Loucy (cell line): ENCODE data around the gene PDCL3.

ENCODE experiments used
- H2AFZ ChIP-seq: fragments of 200-600 bp; sonication (generic); 2 replicates; pipeline ENCODE4 v1.6.0; 2016; ENCODE audit warnings: antibody characterized with exemption, mild to moderate bottlenecking, low read length, moderate library complexity
- H3F3A ChIP-seq: fragments of 200-600 bp; 2 replicates; pipeline ENCODE4 v1.6.0; 2016; ENCODE audit warnings: antibody characterized with exemption, low read depth, mild to moderate bottlenecking
- H3K27me3 ChIP-seq: fragments of 200-600 bp; sonication (generic); 2 replicates; pipeline ENCODE4 v1.6.1; 2014; ENCODE audit warnings: low read length, mild to moderate bottlenecking; ENCODE audit not compliant: insufficient read depth, poor library complexity, severe bottlenecking
- H3K36me3 ChIP-seq: fragments of 200-600 bp; sonication (generic); 2 replicates; pipeline ENCODE4 v1.6.1; 2016; ENCODE audit warnings: low read length; ENCODE audit not compliant: insufficient read depth
- H3K4me1 ChIP-seq: fragments of 200-600 bp; sonication (generic); 2 replicates; pipeline ENCODE4 v1.5.1; 2014; ENCODE audit warnings: low read length, mild to moderate bottlenecking; ENCODE audit not compliant: insufficient read depth, poor library complexity, severe bottlenecking
- H3K4me2 ChIP-seq: fragments of 200-600 bp; sonication (generic); 2 replicates; pipeline ENCODE4 v1.6.0; 2014; ENCODE audit warnings: antibody characterized with exemption, low read length, low read depth, mild to moderate bottlenecking; ENCODE audit not compliant: poor library complexity, severe bottlenecking
- H3K4me3 ChIP-seq: fragments of 200-600 bp; sonication (generic); 2 replicates; pipeline ENCODE4 v1.5.1; 2014; ENCODE audit warnings: low read length, mild to moderate bottlenecking, mixed read lengths; ENCODE audit not compliant: poor library complexity, severe bottlenecking
- H3K79me2 ChIP-seq: fragments of 200-600 bp; sonication (generic); 2 replicates; pipeline ENCODE4 v1.6.1; 2014; ENCODE audit warnings: low read length; ENCODE audit not compliant: insufficient read depth
- H3K9ac ChIP-seq: fragments of 200-600 bp; sonication (generic); 2 replicates; pipeline ENCODE4 v1.6.0; 2014; ENCODE audit warnings: mild to moderate bottlenecking, low read depth, low read length, moderate library complexity; ENCODE audit not compliant: poor library complexity, severe bottlenecking
- H3K9me2 ChIP-seq: fragments of 200-600 bp; sonication (generic); replicated peaks from 2 replicates; pipeline ENCODE4 v1.6.1; 2016; ENCODE audit warnings: low read depth, low read length, mixed read lengths
- H3K9me3 ChIP-seq: fragments of 200-600 bp; sonication (generic); 2 replicates; pipeline ENCODE4 v1.6.1; 2014; ENCODE audit warnings: mild to moderate bottlenecking, antibody characterized with exemption, low read length, low read depth; ENCODE audit not compliant: insufficient read depth
- H4K20me1 ChIP-seq: fragments of 200-600 bp; sonication (generic); 2 replicates; pipeline ENCODE4 v1.6.0; 2014; ENCODE audit warnings: antibody characterized with exemption, low read length, mild to moderate bottlenecking; ENCODE audit not compliant: insufficient read depth, poor library complexity, severe bottlenecking
- EZH2phosphoT487 ChIP-seq: fragments of 200-600 bp; IDR thresholded peaks from 2 replicates; pipeline ENCODE4 v1.6.1; 2018; ENCODE audit warnings: antibody characterized with exemption, mild to moderate bottlenecking, moderate library complexity, borderline replicate concordance
- TF ChIP-seq, protein P1 (sequence below): fragments of 200-600 bp; sonication (generic); conservative IDR thresholded peaks from 2 replicates; pipeline ENCODE4 v1.5.1; 2014; ENCODE audit warnings: mild to moderate bottlenecking, antibody characterized with exemption, low read length

The PDCL3 gene

DNA sequence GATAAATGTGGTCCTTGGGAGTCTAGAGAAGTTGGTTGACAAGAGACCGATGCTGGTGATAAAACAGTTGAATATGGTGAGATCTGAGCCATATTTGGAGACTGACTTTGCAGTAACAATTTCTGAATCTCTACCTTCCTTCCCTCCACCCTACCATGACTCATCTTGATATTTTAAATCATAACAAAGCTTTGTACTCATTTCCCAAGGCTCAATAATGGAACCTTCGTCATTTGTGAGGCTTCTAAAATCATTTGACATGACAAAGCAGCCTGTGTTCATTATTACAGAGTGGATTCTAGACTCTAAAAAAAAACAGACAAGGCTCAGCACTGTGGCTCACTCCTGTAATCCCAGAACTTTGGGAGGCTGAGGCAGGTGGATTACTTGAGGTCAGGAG is 38.5 kb upstream of the PDCL3 start:
- H3K27me3 ChIP-seq: no peaks in the 10 kb centered on the region
- H2AFZ ChIP-seq: no peak overlapping the region
- H3K9me2 ChIP-seq: no peaks in the 10 kb centered on the region
- no peaks in the 10 kb centered on the region for H3K9me3 ChIP-seq
- H3K4me2 ChIP-seq: no peak overlapping the region
- H3K4me3 ChIP-seq: no peak overlapping the region
- H3K79me2 ChIP-seq: no peaks in the 10 kb centered on the region
- TF ChIP-seq, protein P1, sequence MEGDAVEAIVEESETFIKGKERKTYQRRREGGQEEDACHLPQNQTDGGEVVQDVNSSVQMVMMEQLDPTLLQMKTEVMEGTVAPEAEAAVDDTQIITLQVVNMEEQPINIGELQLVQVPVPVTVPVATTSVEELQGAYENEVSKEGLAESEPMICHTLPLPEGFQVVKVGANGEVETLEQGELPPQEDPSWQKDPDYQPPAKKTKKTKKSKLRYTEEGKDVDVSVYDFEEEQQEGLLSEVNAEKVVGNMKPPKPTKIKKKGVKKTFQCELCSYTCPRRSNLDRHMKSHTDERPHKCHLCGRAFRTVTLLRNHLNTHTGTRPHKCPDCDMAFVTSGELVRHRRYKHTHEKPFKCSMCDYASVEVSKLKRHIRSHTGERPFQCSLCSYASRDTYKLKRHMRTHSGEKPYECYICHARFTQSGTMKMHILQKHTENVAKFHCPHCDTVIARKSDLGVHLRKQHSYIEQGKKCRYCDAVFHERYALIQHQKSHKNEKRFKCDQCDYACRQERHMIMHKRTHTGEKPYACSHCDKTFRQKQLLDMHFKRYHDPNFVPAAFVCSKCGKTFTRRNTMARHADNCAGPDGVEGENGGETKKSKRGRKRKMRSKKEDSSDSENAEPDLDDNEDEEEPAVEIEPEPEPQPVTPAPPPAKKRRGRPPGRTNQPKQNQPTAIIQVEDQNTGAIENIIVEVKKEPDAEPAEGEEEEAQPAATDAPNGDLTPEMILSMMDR: no peak
- no peak for TF ChIP-seq EZH2phosphoT487
- H3F3A ChIP-seq: no peaks in the 10 kb centered on the region
- no peak overlapping the region for H3K9ac ChIP-seq
- H4K20me1 ChIP-seq: no peaks in the 10 kb centered on the region
- no peaks in the 10 kb centered on the region for H3K36me3 ChIP-seq
- H3K4me1 ChIP-seq: no peaks in the 10 kb centered on the region

DNA sequence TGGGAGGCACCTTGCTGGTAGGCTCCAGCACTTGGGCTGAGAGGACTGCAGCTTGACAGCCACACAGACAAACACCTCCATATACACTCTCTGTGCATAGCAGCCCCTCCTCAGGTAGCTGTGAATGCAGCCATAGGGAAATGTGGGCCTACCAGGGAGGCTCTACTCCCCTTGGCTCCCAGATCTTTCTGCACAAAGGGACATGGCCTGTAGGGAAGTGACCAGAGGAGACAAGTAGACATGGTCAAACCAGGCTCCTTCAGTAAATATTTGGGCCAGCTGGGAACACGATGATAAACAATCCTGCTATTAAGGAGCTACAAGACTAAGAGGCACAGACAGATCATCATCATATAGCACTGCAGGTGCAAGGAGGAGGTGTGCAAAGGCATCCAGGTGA is 35.9 kb upstream of the PDCL3 start:
- Histone ChIP-seq H3K9ac (no peak overlapping the region), H3K9me2 (no peaks in the 10 kb centered on the region), H2AFZ (no peak overlapping the region), H3K9me3 (no peaks in the 10 kb centered on the region), H3K79me2 (no peaks in the 10 kb centered on the region), H3K4me1 (no peaks in the 10 kb centered on the region), H3K4me2 (no peak overlapping the region), H3K4me3 (no peak overlapping the region), H3K36me3 (no peaks in the 10 kb centered on the region), H4K20me1 (no peaks in the 10 kb centered on the region), H3F3A (no peaks in the 10 kb centered on the region), H3K27me3 (no peaks in the 10 kb centered on the region)
- no peak for TF ChIP-seq EZH2phosphoT487
- TF ChIP-seq, protein P1: no peak

DNA sequence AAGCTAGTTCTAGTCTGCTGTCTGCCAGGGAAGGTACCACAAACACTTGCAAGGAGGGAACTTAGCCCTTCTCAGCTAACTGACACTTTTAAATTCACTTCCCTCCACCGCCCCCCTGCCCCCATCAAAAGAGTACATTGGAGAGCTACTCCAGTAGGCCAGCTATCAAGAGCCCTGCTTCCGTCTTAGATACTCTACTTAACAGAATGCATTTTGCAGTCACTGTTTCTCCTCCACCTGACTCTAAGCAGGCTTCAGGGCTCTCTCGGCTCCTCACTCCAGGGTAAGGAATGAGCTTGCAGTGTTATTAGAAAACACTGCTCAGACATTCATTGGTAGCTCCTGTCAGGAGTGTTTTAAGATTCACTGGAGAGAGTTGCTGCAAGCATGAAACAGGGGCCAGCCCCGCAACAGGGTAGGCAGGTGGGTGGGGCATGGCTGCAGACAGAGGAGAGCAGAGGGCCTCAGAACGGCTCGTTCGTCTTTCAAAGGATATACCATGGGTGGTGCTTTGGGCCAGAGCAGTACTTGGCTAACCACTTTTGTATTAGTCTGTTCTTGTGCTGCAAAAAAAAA is 35.3 kb upstream of the PDCL3 start:
- Histone ChIP-seq H3K4me1 (no peaks in the 10 kb centered on the region), H3K27me3 (no peaks in the 10 kb centered on the region), H4K20me1 (no peaks in the 10 kb centered on the region), H3K4me3 (no peak overlapping the region), H3K9me2 (no peaks in the 10 kb centered on the region), H3K79me2 (no peaks in the 10 kb centered on the region), H3K4me2 (no peak overlapping the region), H3F3A (no peaks in the 10 kb centered on the region), H3K36me3 (no peaks in the 10 kb centered on the region), H2AFZ (no peak overlapping the region), H3K9me3 (no peaks in the 10 kb centered on the region), H3K9ac (no peak overlapping the region)
- TF ChIP-seq EZH2phosphoT487: no peak
- TF ChIP-seq, protein P1: no peak
